NCI-H2081 (cell line): ENCODE results near the gene KCNK1.

Source experiments
- DNase-seq, 2 experiments: peaks; one replicate each; lab custom pipeline; 2025; lab: John Stamatoyannopoulos, UW

Gene KCNK1

GRCh38 chr1:233704898-233705723, 91.2 kb downstream of the KCNK1 start:
- DNase-seq, result peak in 1 of 2 experiments; percentile 47

- DNase-seq, result peak in 1 of 2 experiments; percentile 32
Observed at GRCh38 chr1:233707153-233707879, 93.4 kb downstream of the KCNK1 start.

- DNase-seq, result no peak
Observed at GRCh38 chr1:233707880-233708815, 94.2 kb downstream of the KCNK1 start.

GRCh38 chr1:233710031-233710430, 96.1 kb downstream of the KCNK1 start:
- DNase-seq, result no peak

GRCh38 chr1:233710507-233710906, 96.6 kb downstream of the KCNK1 start:
- DNase-seq, result no peak

GRCh38 chr1:233714631-233715217, 100.8 kb downstream of the KCNK1 start:
- DNase-seq, result peak; percentile 73 to 93

GRCh38 chr1:233718057-233718456, 104.2 kb downstream of the KCNK1 start:
- DNase-seq, result no peak

- no peak for DNase-seq
Observed at GRCh38 chr1:233719655-233720341, 105.9 kb downstream of the KCNK1 start.

- peak in 1 of 2 experiments; percentile 43 for DNase-seq
Observed at GRCh38 chr1:233721004-233721595, 107.2 kb downstream of the KCNK1 start.
